GM23248 (cell line): ENCODE measurements around the gene IRF6. TPM values are rescaled to one million over a fixed set of nuclear protein-coding genes. Genes with fewer than 3 reads are reported as not detected.

Experiments used
- DNase-seq: peaks from one replicate; pipeline ENCODE4 v3.0.0-alpha.2; 2015
- H2AFZ ChIP-seq: fragments of 200-600 bp; sonication (generic); 2 replicates; pipeline ENCODE4 v1.6.1; 2016; ENCODE audit warnings: antibody characterized with exemption
- H3F3A ChIP-seq: fragments of 200-600 bp; sonication (generic); 2 replicates; pipeline ENCODE4 v1.6.1; 2016; ENCODE audit warnings: mild to moderate bottlenecking, antibody characterized with exemption, mixed run types; ENCODE audit not compliant: insufficient read depth
- H3K27ac ChIP-seq: fragments of 200-600 bp; sonication (generic); 2 replicates; pipeline ENCODE4 v1.5.1; 2016; ENCODE audit warnings: mild to moderate bottlenecking
- H3K27me3 ChIP-seq: fragments of 200-600 bp; sonication (generic); replicated peaks from 2 replicates; pipeline ENCODE4 v1.6.1; 2016; ENCODE audit warnings: mild to moderate bottlenecking; ENCODE audit not compliant: insufficient read depth
- H3K36me3 ChIP-seq: fragments of 200-600 bp; sonication (generic); 2 replicates; pipeline ENCODE4 v1.6.1; 2016; ENCODE audit warnings: low read depth, mild to moderate bottlenecking
- H3K4me1 ChIP-seq: fragments of 200-600 bp; sonication (generic); 2 replicates; pipeline ENCODE4 v1.6.1; 2016; ENCODE audit warnings: mild to moderate bottlenecking; ENCODE audit not compliant: insufficient read depth
- H3K4me2 ChIP-seq: fragments of 200-600 bp; sonication (generic); one replicate; pipeline ENCODE4 v1.6.1; 2016; ENCODE audit warnings: mild to moderate bottlenecking; ENCODE audit not compliant: unreplicated experiment
- H3K4me3 ChIP-seq: fragments of 200-600 bp; sonication (generic); 2 replicates; pipeline ENCODE4 v1.5.1; 2016; ENCODE audit warnings: mild to moderate bottlenecking
- H3K79me2 ChIP-seq: fragments of 200-600 bp; sonication (generic); 2 replicates; pipeline ENCODE4 v1.6.1; 2016; ENCODE audit warnings: mild to moderate bottlenecking; ENCODE audit not compliant: insufficient read depth
- H3K9ac ChIP-seq: fragments of 200-600 bp; sonication (generic); 2 replicates; pipeline ENCODE4 v1.6.1; 2016; ENCODE audit warnings: mild to moderate bottlenecking
- H3K9me2 ChIP-seq: fragments of 200-600 bp; sonication (generic); 2 replicates; pipeline ENCODE4 v1.6.1; 2016; ENCODE audit warnings: mixed run types, mild to moderate bottlenecking, moderate library complexity; ENCODE audit not compliant: insufficient read depth
- H3K9me3 ChIP-seq: fragments of 200-600 bp; sonication (generic); one replicate; pipeline ENCODE4 v1.6.1; 2017; ENCODE audit warnings: low read depth
- H4K20me1 ChIP-seq: fragments of 200-600 bp; sonication (generic); 2 replicates; pipeline ENCODE4 v1.6.0; 2016; ENCODE audit not compliant: insufficient read depth
- EZH2 ChIP-seq: fragments of 200-600 bp; sonication (generic); IDR thresholded peaks from 2 replicates; pipeline ENCODE4 v1.6.1; 2018; ENCODE audit warnings: antibody characterized with exemption, mild to moderate bottlenecking; ENCODE audit not compliant: insufficient read depth, poor library complexity, severe bottlenecking
- EZH2phosphoT487 ChIP-seq: fragments of 200-600 bp; sonication (generic); IDR thresholded peaks from 2 replicates; pipeline ENCODE4 v1.6.1; 2018; ENCODE audit warnings: antibody characterized with exemption, moderate library complexity, mild to moderate bottlenecking, low read depth; ENCODE audit not compliant: insufficient read depth
- WGBS, 2 experiments: methylation state at CpG; one replicate each; pipeline ENCODE4 v1.1.6; 2015 to 2017; ENCODE audit warnings: low lambda C conversion rate in 2 of 2, low coverage in 1 of 2; ENCODE audit errors: missing lambda C conversion rate in 2 of 2; 5-methylcytosine and 5-hydroxymethylcytosine counted together
- in situ Hi-C: fragments of 300-500 bp; cut with MboI; formaldehyde crosslinking; loops from 2 replicates; pipeline ENCODE4 v1.15.0; 2020
- polyA plus RNA-seq: library from polyadenylated mRNA; unstranded; fragments of >200 nt; fragmentation: Nextera tagmentation; extraction: Ambion mirVana; gene quantifications from 2 replicates; pipeline ENCODE4 v1.2.1, GENCODE V29; 2016
- total RNA-seq: library from RNA; depleted of rRNA; stranded (reverse); fragments of >200 nt; shearing (Covaris generic); gene quantifications from 2 replicates; pipeline ENCODE4 v1.2.3, GENCODE V29; 2014; rRNA removed

Gene IRF6
- total and polyA plus RNA-seq, 2 experiments from 2014 or later, result 0.84 to 1.3 TPM

- in situ Hi-C loops, result no loop called here
- no peak for DNase-seq
- Histone ChIP-seq H3K27ac (no peak overlapping the region), H2AFZ (no peak overlapping the region), H3K36me3 (no peaks in the 10 kb centered on the region), H3K4me3 (no peak overlapping the region), H3K9ac (no peak overlapping the region), H3K4me2 (no peak overlapping the region), H3F3A (peaks cover 19% of the 10 kb centered on the region; the same call in 1 of the 2 replicates), H3K9me2 (no peaks in the 10 kb centered on the region), H3K9me3 (no peaks in the 10 kb centered on the region), H3K27me3 (no peaks in the 10 kb centered on the region), H3K79me2 (no peaks in the 10 kb centered on the region), H4K20me1 (no peaks in the 10 kb centered on the region), H3K4me1 (peaks cover 20% of the 10 kb centered on the region)
- TF ChIP-seq EZH2phosphoT487, result no peak
- TF ChIP-seq EZH2, result no peak
- WGBS, 2 experiments, result 82 to 92% methylated on average over 1 of the region's 1 CpG
Measured at GRCh38 chr1:209738270-209738669, 67.7 kb downstream of the IRF6 start.

GRCh38 chr1:209737118-209737505 is 68.8 kb downstream of the IRF6 start:
- Histone ChIP-seq H3K36me3 (no peaks in the 10 kb centered on the region), H3K27ac (no peak overlapping the region), H3K79me2 (no peaks in the 10 kb centered on the region), H3K4me1 (peaks cover 13% of the 10 kb centered on the region), H3K4me3 (no peak overlapping the region), H3K4me2 (no peak overlapping the region), H3K9me3 (no peaks in the 10 kb centered on the region), H3K9me2 (no peaks in the 10 kb centered on the region), H3F3A (peaks cover 13% of the 10 kb centered on the region; the same call in 1 of the 2 replicates), H3K27me3 (no peaks in the 10 kb centered on the region), H4K20me1 (no peaks in the 10 kb centered on the region), H2AFZ (no peak overlapping the region), H3K9ac (no peak overlapping the region)
- 37 to 40% methylated on average over 5 of the region's 5 CpGs for WGBS, 2 experiments
- no peak for DNase-seq
- in situ Hi-C loops, result no loop called here
- no peak for TF ChIP-seq EZH2phosphoT487
- no peak for TF ChIP-seq EZH2

GRCh38 chr1:209736490-209737117 is 69.3 kb downstream of the IRF6 start:
- H3K9ac ChIP-seq, result no peak overlapping the region
- no peak for DNase-seq
- H3K27me3 ChIP-seq, result no peaks in the 10 kb centered on the region
- no peaks in the 10 kb centered on the region for H3K9me2 ChIP-seq
- no peak overlapping the region for H3K4me2 ChIP-seq
- H3K36me3 ChIP-seq, result no peaks in the 10 kb centered on the region
- H2AFZ ChIP-seq, result no peak overlapping the region
- 0 out of 2 replicates have a peak, but pooled peaks cover 9% of the 10 kb centered on the region for H3F3A ChIP-seq
- no peaks in the 10 kb centered on the region for H4K20me1 ChIP-seq
- no peaks in the 10 kb centered on the region for H3K79me2 ChIP-seq
- H3K4me1 ChIP-seq, result peaks cover 9% of the 10 kb centered on the region
- no peaks in the 10 kb centered on the region for H3K9me3 ChIP-seq
- H3K4me3 ChIP-seq, result no peak overlapping the region
- no peak overlapping the region for H3K27ac ChIP-seq
- 23 to 28% methylated on average over 3 of the region's 3 CpGs for WGBS, 2 experiments
- TF ChIP-seq EZH2phosphoT487 (no peak), EZH2 (no peak)
- in situ Hi-C loops, result no loop called here

Other genes with a start within 250 kb of the IRF6 start
- 0.11 TPM in 1 of 2 replicates, not detected in the other for gene CAMK1G, start 222.4 kb downstream of the IRF6 start, total RNA-seq
- gene CAMK1G, start 222.4 kb downstream of the IRF6 start, polyA plus RNA-seq, result 0.24 TPM in 1 of 2 replicates, not detected in the other
- 6.8 and 8.1 TPM in 2 replicates for gene LAMB3, start 153.7 kb downstream of the IRF6 start, total RNA-seq
- 2.5 and 3.0 TPM in 2 replicates for gene LAMB3, start 153.7 kb downstream of the IRF6 start, polyA plus RNA-seq
- 0.65 and 0.89 TPM in 2 replicates for gene G0S2, start 130.7 kb downstream of the IRF6 start, total RNA-seq
- gene G0S2, start 130.7 kb downstream of the IRF6 start, polyA plus RNA-seq, result 2.0 and 2.9 TPM in 2 replicates
- gene HSD11B1, start 101.3 kb downstream of the IRF6 start, total RNA-seq, result 0.54 TPM in 1 of 2 replicates, not detected in the other
- gene HSD11B1, start 101.3 kb downstream of the IRF6 start, polyA plus RNA-seq, result 1.0 and 1.8 TPM in 2 replicates
- gene TRAF3IP3, start 50.1 kb downstream of the IRF6 start, total RNA-seq, result not detected in 2 replicates
- 0.25 TPM in 1 of 2 replicates, not detected in the other for gene TRAF3IP3, start 50.1 kb downstream of the IRF6 start, polyA plus RNA-seq
- gene C1orf74, start 21.6 kb downstream of the IRF6 start, total RNA-seq, result 2.1 and 2.3 TPM in 2 replicates
- 1.4 and 1.5 TPM in 2 replicates for gene C1orf74, start 21.6 kb downstream of the IRF6 start, polyA plus RNA-seq
- 12.2 and 16.8 TPM in 2 replicates for gene UTP25, start 21.8 kb upstream of the IRF6 start, total RNA-seq
- 9.5 TPM in 2 replicates for gene UTP25, start 21.8 kb upstream of the IRF6 start, polyA plus RNA-seq
- 1.4 and 1.7 TPM in 2 replicates for gene SYT14, start 132.1 kb upstream of the IRF6 start, total RNA-seq
- 0.44 and 0.55 TPM in 2 replicates for gene SYT14, start 132.1 kb upstream of the IRF6 start, polyA plus RNA-seq